ENCODE measurements around the gene EPHA4. TPM values are rescaled to one million over a fixed set of nuclear protein-coding genes. Genes with fewer than 3 reads are reported as not detected.

Gene EPHA4
- total and polyA plus RNA-seq, 11 donors = 4.2 to 35.2 (median 19.5) TPM

DNA sequence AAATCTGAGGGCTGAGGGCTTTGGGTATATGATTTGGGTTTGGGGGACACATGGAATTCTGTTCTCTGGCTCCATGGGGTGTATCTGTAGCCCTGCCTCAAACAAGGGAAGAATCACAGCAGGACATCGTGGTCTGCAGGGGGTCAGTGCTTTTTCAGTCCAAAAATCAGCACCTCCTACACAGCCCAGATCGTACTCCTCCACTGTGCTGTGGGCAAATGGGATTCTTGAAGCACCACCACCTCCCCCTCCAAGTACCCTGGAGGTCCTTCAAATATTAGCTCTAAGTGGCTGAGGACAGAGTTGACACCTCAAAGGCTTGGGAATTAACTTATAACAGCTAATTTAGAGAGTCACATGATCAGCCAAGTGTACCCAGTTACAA is 41.5 kb downstream of the EPHA4 start:
- ATAC-seq (no peak), DNase-seq (no peak)
- H3K4me3 ChIP-seq = no peak overlapping the region
- TF ChIP-seq, protein P1, sequence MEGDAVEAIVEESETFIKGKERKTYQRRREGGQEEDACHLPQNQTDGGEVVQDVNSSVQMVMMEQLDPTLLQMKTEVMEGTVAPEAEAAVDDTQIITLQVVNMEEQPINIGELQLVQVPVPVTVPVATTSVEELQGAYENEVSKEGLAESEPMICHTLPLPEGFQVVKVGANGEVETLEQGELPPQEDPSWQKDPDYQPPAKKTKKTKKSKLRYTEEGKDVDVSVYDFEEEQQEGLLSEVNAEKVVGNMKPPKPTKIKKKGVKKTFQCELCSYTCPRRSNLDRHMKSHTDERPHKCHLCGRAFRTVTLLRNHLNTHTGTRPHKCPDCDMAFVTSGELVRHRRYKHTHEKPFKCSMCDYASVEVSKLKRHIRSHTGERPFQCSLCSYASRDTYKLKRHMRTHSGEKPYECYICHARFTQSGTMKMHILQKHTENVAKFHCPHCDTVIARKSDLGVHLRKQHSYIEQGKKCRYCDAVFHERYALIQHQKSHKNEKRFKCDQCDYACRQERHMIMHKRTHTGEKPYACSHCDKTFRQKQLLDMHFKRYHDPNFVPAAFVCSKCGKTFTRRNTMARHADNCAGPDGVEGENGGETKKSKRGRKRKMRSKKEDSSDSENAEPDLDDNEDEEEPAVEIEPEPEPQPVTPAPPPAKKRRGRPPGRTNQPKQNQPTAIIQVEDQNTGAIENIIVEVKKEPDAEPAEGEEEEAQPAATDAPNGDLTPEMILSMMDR (IDR thresholded peaks at IDR 0.05) = no peak
- TF ChIP-seq POLR2A (IDR thresholded peaks at IDR 0.05) = no peak
- H3K27ac ChIP-seq = peak overlapping the region in 7 of 12 donors; percentile 14 to 83 (median 75)
- H3K9me3 ChIP-seq = no peaks in the 10 kb centered on the region
- H3K27me3 ChIP-seq = no peaks in the 10 kb centered on the region
- peaks cover 4 to 71% (median 40%) of the 10 kb centered on the region in 12 donors for H3K4me1 ChIP-seq
- whole genome bisulfite sequencing, 4 donors = 55 to 83% (median 67%) methylated on average over 1 to 2 of the region's 2 CpGs
- H3K36me3 ChIP-seq = no peaks in the 10 kb centered on the region
- intact Hi-C loops (cut with DNase I) = no loop called here

DNA sequence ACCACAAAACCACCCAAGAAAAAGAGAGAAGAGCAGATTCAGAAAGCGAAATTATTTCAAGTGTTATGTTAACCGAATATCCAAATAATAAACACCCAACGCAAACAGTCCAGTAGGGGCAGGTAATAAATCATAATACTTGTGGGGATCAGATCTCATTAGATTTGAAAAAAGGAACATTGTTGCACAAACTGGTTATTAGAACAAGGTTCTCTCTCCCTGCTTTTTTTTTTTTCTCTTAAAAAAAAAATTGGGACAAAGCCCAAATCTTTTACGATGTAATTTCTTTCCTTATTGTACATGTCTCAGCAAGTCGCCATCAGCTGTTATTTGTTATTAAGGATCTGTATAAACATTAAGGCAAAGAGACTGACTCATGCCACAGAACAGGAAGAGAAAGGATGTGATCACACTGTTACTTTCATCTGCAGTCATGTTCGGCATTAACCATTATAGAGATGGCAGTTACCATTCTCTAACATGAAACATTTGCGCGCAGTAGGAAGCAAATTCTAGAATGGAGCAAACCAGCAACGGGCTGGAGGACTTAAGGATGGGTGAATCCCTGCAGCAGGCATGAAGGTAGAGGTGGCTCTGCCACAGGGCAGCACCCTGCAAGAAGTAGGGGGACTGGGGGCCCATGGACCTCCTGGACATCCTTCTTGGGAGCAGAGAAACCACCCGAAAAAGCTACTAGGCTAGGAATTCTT is 42.0 kb downstream of the EPHA4 start:
- intact Hi-C loops (cut with DNase I) = loop anchor here in 2 of 10 donors (5.0 to 10.0 kb wide), 2 partner anchors 42 to 305 kb away; partner anchors contain the start of gene EPHA4 (in 1 of the 2)
- H3K4me3 ChIP-seq = peak overlapping the region in 2 of 12 donors; percentile 18 to 19

DNA sequence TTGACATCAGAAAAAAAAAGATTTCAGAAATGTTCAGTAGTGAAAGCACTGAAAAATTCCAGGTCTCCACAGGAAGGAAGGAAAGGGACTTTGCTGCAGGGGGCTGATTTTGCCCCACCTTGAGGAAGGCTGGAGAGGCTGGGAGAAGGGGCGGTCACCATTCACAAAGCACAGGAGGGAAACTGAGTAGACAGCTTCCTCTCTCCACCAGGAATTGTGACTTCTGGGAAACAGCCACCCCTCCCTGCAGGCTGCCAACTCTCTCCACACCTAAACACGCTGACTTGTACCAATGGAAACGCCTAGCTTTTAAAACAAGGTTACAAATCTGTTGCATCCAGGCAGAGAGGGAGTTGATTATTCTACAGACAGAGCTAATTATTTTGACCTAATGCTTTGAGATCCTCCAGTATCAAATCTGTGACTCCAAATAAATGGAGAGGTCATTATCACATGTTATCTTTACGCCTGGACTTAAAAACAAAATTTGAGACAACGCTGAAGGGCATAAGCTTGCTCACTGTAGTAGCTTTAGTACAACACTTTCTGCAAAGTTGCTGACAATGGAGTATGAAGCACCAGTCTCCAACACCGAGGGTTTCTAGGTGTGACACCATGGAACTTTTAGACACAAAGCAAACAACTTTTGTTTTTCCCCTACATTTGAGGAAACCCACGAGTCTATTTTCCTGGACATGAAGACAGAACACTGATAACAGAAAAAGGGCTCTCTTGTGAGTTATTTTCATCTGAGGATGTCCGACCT is 42.7 kb downstream of the EPHA4 start:
- Histone ChIP-seq H3K4me1 (peaks cover 0 to 70% (median 36%) of the 10 kb centered on the region in 12 donors), H3K36me3 (no peaks in the 10 kb centered on the region), H3K27ac (peak overlapping the region; percentile 3 to 83 (median 67)), H3K27me3 (no peaks in the 10 kb centered on the region), H3K4me3 (peak overlapping the region in 3 of 12 donors; percentile 16 to 19 (median 18)), H3K9me3 (no peaks in the 10 kb centered on the region)
- intact Hi-C loops (cut with DNase I) = loop anchor here in 2 of 10 donors (5.0 to 10.0 kb wide), 2 partner anchors 43 to 305 kb away; partner anchors contain the start of gene EPHA4 (in 1 of the 2)
- WGBS, 4 donors = 31 to 46% (median 35%) methylated on average over 8 of the region's 8 CpGs
- TF ChIP-seq, protein P1 (IDR thresholded peaks at IDR 0.05) = no peak
- TF ChIP-seq POLR2A (IDR thresholded peaks at IDR 0.05) = no peak
- ATAC-seq (peak; percentile 60 to 82 (median 75)), DNase-seq (peak; percentile 38 to 67 (median 62))

More for the DNA sequence above, 42.0 kb downstream of the EPHA4 start:
- Histone ChIP-seq H3K9me3 (no peaks in the 10 kb centered on the region), H3K27me3 (no peaks in the 10 kb centered on the region), H3K27ac (peak overlapping the region; percentile 3 to 83 (median 64)), H3K36me3 (no peaks in the 10 kb centered on the region), H3K4me1 (peaks cover under 1 to 71% (median 38%) of the 10 kb centered on the region in 12 donors)
- TF ChIP-seq, protein P1 (IDR thresholded peaks at IDR 0.05) = no peak
- no peak for TF ChIP-seq POLR2A (IDR thresholded peaks at IDR 0.05)
- DNase-seq = no peak
- 63 to 75% (median 72%) methylated on average over 10 of the region's 10 CpGs for WGBS, 4 donors
- peak in 2 of 4 donors; percentile 23 to 32 for ATAC-seq
